Measurements from ENCODE around the gene CCDC15. TPM values are rescaled to one million over a fixed set of nuclear protein-coding genes. Genes with fewer than 3 reads are reported as not detected.
A peak's percentile ranks its signal among the peaks of the same experiment; 100 is the strongest.

CCDC15 gene
- total and polyA plus RNA-seq, 2 of the 13 experiments (the other 11 are each of a cell fraction or from before 2014, with no cell fraction given), result 2.2 to 4.6 TPM

- TSS peak; percentile 62 for BruUV-seq (replicated peaks)
- H4K20me1 ChIP-seq (ENCODE audit: insufficient read depth, low read length), result no peaks in the 10 kb centered on the region
- no peaks in the 10 kb centered on the region; a peak in 1 of 5 replicates for H3K27me3 ChIP-seq (ENCODE audit: control insufficient read depth in 1 of 2, insufficient read depth in 2 of 2, low read length in 2 of 2)
- in situ Hi-C loops (cut with HindIII; ENCODE audit: extremely low pct_ligation_motif_present, low pct_unique_long_range_greater_than_20kb), result no loop called here
- WGBS (ENCODE audit: low lambda C conversion rate), result 8% methylated on average over 3 of the region's 3 CpGs
- ATAC-seq (peak; percentile 58), DNase-seq (ENCODE audit: low spot score) (peak; percentile 82), FAIRE-seq (no peak)
- no peaks in the 10 kb centered on the region; a peak in 2 of 5 replicates for H3K36me3 ChIP-seq (replicated peaks in 1 of 2; ENCODE audit: control insufficient read depth in 1 of 2, insufficient read depth in 2 of 2, low read length in 2 of 2)
- peak overlapping the region; percentile 90 for H3K27ac ChIP-seq (ENCODE audit: extremely low read length, insufficient read depth, low read length)
- ChIA-PET POLR2A (interaction anchor here (1.3 to 5.8 kb wide), 3 partner anchors 15 to 174 kb away, joined by 3 to 61 read pairs (median 5); partner anchors contain the start of genes CCDC15, ROBO4 and TMEM218), CTCF (ENCODE audit: low intra/inter-chr PET ratio, low total read pairs) (no interaction called here)
- H3K4me2 ChIP-seq (ENCODE audit: low read depth, low read length), result peak overlapping the region; percentile 98
- peak overlapping the region; percentile 9 to 83 (median 25) for H3K4me3 ChIP-seq (replicated peaks in 1 of 3; ENCODE audit: insufficient read depth in 1 of 3, low read depth in 2 of 3, low read length in 3 of 3)
- intact Hi-C loops (cut with micrococcal nuclease; ENCODE audit: unreplicated experiment), result loop anchor here (5.0 kb wide), 2 partner anchors 35 to 315 kb away; partner anchors contain the start of gene TBRG1
- H3K9ac ChIP-seq (ENCODE audit: insufficient read depth, low read depth, low read length), result peak overlapping the region; percentile 94
- H3K9me3 ChIP-seq (ENCODE audit: low read length), result no peaks in the 10 kb centered on the region
- peaks cover 42% of the 10 kb centered on the region for H3K79me2 ChIP-seq (ENCODE audit: insufficient read depth, low read length)
- peaks cover 87% of the 10 kb centered on the region for H3K4me1 ChIP-seq (ENCODE audit: insufficient read depth, low read length)
- H2AFZ ChIP-seq (ENCODE audit: low read length), result no peak overlapping the region
- TF ChIP-seq SOX13 (IDR thresholded peaks at IDR 0.05) (no peak; the same call in 1 of the 2 replicates), SOX13 (CRISPR knock-in tag; conservative IDR thresholded peaks at IDR 0.05 in 1 of 2, IDR thresholded peaks at IDR 0.05 in 1 of 2) (peak in 1 of 2 experiments; percentile 85; a peak in 2 of 4 replicates), SAP130 (CRISPR knock-in tag; IDR thresholded peaks at IDR 0.05; ENCODE audit: low read depth) (peak; percentile 68), DPF2 (CRISPR knock-in tag; IDR thresholded peaks at IDR 0.05; ENCODE audit: borderline replicate concordance, low read depth) (peak; percentile 33), ZNF563 (CRISPR knock-in tag; IDR thresholded peaks at IDR 0.05) (no peak), RXRB (CRISPR knock-in tag; IDR thresholded peaks at IDR 0.05; ENCODE audit: borderline replicate concordance) (0 out of 2 replicates have a peak, but pooled peaks have one; percentile 34), ZFP1 (CRISPR knock-in tag; IDR thresholded peaks at IDR 0.05) (peak; percentile 66; the same call in 1 of the 2 replicates), NFE2L1 (CRISPR knock-in tag; IDR thresholded peaks at IDR 0.05; ENCODE audit: borderline replicate concordance) (no peak), MED1 (CRISPR knock-in tag; IDR thresholded peaks at IDR 0.05) (peak; percentile 80), ZNF124 (CRISPR knock-in tag; IDR thresholded peaks at IDR 0.05) (no peak), EP300 (IDR thresholded peaks at IDR 0.05; ENCODE audit: low read depth in 2 of 2, low read length in 2 of 2) (peak in 1 of 2 experiments; percentile 78; a peak in 2 of 4 replicates), EP300 (CRISPR knock-in tag; IDR thresholded peaks at IDR 0.05; ENCODE audit: borderline replicate concordance) (peak; percentile 35; the same call in 1 of the 2 replicates), HNF4A (CRISPR knock-in tag; IDR thresholded peaks at IDR 0.05) (peak; percentile 68), PHF21A (CRISPR knock-in tag; IDR thresholded peaks at IDR 0.05) (peak; percentile 36; the same call in 1 of the 2 replicates), PHF8 (CRISPR knock-in tag; IDR thresholded peaks at IDR 0.05) (0 out of 2 replicates have a peak, but pooled peaks have one; percentile 1), NCOR1 (IDR thresholded peaks at IDR 0.05; ENCODE audit: borderline replicate concordance, low read length) (peak; percentile 90; the same call in 1 of the 2 replicates)
- TF ChIP-seq, protein P1, sequence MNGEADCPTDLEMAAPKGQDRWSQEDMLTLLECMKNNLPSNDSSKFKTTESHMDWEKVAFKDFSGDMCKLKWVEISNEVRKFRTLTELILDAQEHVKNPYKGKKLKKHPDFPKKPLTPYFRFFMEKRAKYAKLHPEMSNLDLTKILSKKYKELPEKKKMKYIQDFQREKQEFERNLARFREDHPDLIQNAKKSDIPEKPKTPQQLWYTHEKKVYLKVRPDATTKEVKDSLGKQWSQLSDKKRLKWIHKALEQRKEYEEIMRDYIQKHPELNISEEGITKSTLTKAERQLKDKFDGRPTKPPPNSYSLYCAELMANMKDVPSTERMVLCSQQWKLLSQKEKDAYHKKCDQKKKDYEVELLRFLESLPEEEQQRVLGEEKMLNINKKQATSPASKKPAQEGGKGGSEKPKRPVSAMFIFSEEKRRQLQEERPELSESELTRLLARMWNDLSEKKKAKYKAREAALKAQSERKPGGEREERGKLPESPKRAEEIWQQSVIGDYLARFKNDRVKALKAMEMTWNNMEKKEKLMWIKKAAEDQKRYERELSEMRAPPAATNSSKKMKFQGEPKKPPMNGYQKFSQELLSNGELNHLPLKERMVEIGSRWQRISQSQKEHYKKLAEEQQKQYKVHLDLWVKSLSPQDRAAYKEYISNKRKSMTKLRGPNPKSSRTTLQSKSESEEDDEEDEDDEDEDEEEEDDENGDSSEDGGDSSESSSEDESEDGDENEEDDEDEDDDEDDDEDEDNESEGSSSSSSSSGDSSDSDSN (CRISPR knock-in tag; IDR thresholded peaks at IDR 0.05), result 0 out of 2 replicates have a peak, but pooled peaks have one; percentile 15
Observed at GRCh38 chr11:124937336-124937935, 16.6 kb upstream of the CCDC15 start.

Data from HepG2 (cell line).